BLaER1 treated with 17β-estradiol and CSF1 and Interleukin-3, amounts not matched to agents 10 nM and 100 nM (cell line): Measurements from ENCODE around the gene MRO.

Source experiments
- H3K27ac ChIP-seq, 11 experiments: shearing (Covaris generic); formaldehyde crosslinking; 2 replicates each; pipeline ENCODE4 v1.8.1; 2022
- H3K27me3 ChIP-seq, 11 experiments: shearing (Covaris generic); formaldehyde crosslinking; 2 replicates each; pipeline ENCODE4 v1.8.1; 2022
- H3K36me3 ChIP-seq, 11 experiments: shearing (Covaris generic); formaldehyde crosslinking; 2 replicates each; pipeline ENCODE4 v1.8.1; 2022
- H3K4me1 ChIP-seq, 10 experiments: shearing (Covaris generic); formaldehyde crosslinking; 2 replicates each; pipeline ENCODE4 v1.8.1; 2022
- H3K4me2 ChIP-seq, 11 experiments: shearing (Covaris generic); formaldehyde crosslinking; 2 replicates each; pipeline ENCODE4 v1.8.1; 2022
- H3K4me3 ChIP-seq, 10 experiments: shearing (Covaris generic); formaldehyde crosslinking; 2 replicates each; pipeline ENCODE4 v1.8.1; 2022
- H3K9ac ChIP-seq, 11 experiments: shearing (Covaris generic); formaldehyde crosslinking; 2 replicates each; pipeline ENCODE4 v1.8.1; 2022
- H3K9me3 ChIP-seq, 11 experiments: shearing (Covaris generic); formaldehyde crosslinking; replicated peaks in 1 of 11; 2 replicates each; pipeline ENCODE4 v1.8.1; 2022
- H4K20me1 ChIP-seq, 11 experiments: shearing (Covaris generic); formaldehyde crosslinking; 2 replicates each; pipeline ENCODE4 v1.8.1; 2022
- Cebpa-rat ChIP-seq, 11 experiments: shearing (Covaris generic); IDR thresholded peaks; 2 replicates each; pipeline ENCODE4 v1.8.1; 2022

MRO gene

DNA sequence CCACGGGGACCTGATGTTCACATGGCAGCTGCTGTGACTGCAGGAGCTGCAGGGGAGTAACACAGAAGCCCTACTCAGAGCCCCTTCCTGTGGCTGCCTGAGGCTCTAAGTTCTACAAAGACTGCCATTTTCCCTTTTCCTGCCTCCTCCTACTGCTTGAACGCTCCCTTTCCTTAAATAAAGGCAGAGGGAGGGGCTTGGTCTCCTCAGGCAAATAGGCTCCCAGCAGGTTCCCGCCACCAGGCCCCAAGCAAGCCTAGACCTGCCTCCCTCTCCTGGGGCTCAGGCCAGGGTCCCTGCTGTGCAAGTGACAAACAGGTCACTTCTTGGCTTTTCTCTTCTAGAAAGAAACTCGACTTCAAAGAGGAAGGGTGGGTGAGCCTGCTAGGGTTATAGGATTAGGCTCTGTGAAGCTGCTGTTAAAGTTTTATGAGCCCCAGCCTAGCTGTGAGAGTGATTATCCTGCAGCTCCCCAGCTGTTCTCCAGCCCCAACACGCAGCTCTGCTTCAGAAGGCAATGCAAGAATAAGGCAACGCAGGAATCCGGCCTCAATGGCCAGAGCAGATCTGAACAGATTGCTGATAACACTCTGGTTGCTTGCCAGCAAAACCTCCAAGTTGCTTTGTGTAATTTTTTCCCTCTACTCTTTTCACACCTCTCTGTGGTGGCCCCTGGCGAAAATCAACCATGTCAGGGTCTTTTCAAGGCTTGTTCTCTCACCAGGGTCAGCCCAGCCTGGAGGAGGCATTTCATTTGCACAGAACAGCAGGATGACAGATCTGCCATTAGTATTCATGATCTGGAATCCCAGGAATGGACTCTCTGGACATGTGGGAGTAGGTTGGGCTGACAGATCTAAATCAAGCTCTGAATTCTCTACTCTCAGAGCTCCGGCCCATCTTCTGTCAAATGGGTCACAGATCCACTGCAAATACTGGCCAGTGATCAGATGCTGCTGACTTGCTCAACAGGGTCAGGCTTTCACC lies 71.3 kb downstream of the MRO start:
- Histone ChIP-seq H3K4me3 (no peak overlapping the region), H4K20me1 (no peaks in the 10 kb centered on the region), H3K4me2 (no peak overlapping the region), H3K4me1 (peaks cover 0 to 12% (median 0%) of the 10 kb centered on the region in 10 experiments; a peak in 6 of 20 replicates), H3K27me3 (no peaks in the 10 kb centered on the region), H3K9me3 (peaks cover 0 to 13% (median 8%) of the 10 kb centered on the region in 11 experiments; a peak in 10 of 22 replicates), H3K9ac (no peak overlapping the region), H3K27ac (no peak overlapping the region), H3K36me3 (no peaks in the 10 kb centered on the region)
- no peak for TF ChIP-seq Cebpa-rat (IDR thresholded peaks at IDR 0.05)

DNA sequence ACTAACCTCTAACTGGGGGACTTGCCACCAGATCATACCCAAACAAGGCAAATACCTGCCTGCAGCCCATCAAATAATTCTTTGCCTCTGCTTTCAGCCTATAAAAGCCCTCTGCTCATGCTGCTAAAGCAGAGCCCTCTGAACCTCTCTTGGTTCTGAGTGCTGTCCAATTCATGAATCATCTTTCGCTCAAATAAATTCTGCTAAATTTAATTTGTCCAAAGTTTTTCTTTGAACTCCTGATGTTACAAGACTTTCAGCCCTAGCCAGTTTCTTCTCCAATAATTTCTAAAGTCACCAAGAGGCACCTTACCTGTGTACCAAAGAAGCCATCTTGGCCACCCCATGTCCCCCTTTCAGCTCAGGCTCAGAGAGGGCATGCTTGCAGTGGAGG lies 72.0 kb downstream of the MRO start:
- Histone ChIP-seq H3K9me3 (peaks cover 0 to 16% (median 10%) of the 10 kb centered on the region in 11 experiments; a peak in 16 of 22 replicates), H3K27me3 (no peaks in the 10 kb centered on the region), H3K4me3 (no peak overlapping the region), H4K20me1 (no peaks in the 10 kb centered on the region), H3K4me2 (no peak overlapping the region), H3K36me3 (no peaks in the 10 kb centered on the region), H3K27ac (no peak overlapping the region), H3K9ac (no peak overlapping the region), H3K4me1 (peaks cover 0 to 18% (median 0%) of the 10 kb centered on the region in 10 experiments; a peak in 6 of 20 replicates)
- no peak for TF ChIP-seq Cebpa-rat (IDR thresholded peaks at IDR 0.05)

DNA sequence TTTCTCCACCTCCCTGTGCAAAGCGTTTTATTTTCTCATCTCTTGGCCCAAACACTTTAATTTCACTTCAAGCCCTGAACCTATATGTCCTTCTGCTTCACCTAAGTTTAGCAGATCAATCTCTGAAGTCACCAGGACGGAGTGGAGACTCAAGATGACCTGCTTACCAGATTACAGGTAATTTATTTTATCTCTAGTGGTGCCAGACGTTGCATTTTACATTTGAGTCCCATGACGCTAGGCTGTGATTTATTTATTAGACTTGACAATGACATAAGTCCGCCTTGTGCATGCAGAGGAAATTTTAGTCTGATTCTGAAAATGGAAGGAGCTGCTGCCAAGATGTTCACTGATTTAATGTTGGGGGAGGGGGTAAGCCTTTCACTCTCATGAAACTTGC lies 73.9 kb downstream of the MRO start:
- no peaks in the 10 kb centered on the region for H3K27me3 ChIP-seq
- H3K9me3 ChIP-seq, result peaks cover 0 to 22% (median 15%) of the 10 kb centered on the region in 11 experiments; a peak in 17 of 22 replicates
- no peak for TF ChIP-seq Cebpa-rat (IDR thresholded peaks at IDR 0.05)
- H3K4me2 ChIP-seq, result no peak overlapping the region
- no peak overlapping the region for H3K4me3 ChIP-seq
- H3K27ac ChIP-seq, result no peak overlapping the region
- peaks cover 0 to 28% (median 0%) of the 10 kb centered on the region in 10 experiments; a peak in 6 of 20 replicates for H3K4me1 ChIP-seq
- H3K36me3 ChIP-seq, result no peaks in the 10 kb centered on the region
- no peaks in the 10 kb centered on the region for H4K20me1 ChIP-seq
- H3K9ac ChIP-seq, result no peak overlapping the region
